IMR-90 (cell line): ENCODE measurements around the gene USP24. TPM values are rescaled to one million over a fixed set of nuclear protein-coding genes. Genes with fewer than 3 reads are reported as not detected.

ENCODE experiments used
- ATAC-seq: fragments of 200-7000 bp; cut with Tn5 transposase; 2 replicates; pipeline ENCODE4 v1.9.1; 2020; ENCODE audit warnings: low read depth, mild to moderate bottlenecking, moderate library complexity
- BruUV-seq: library from RNA; stranded (reverse); fragments of 400-500 nt; replicated peaks from 2 replicates; lab custom pipeline; 2021; lab: Mats Ljungman, UMichigan
- CTCF ChIA-PET: fragments of 300-600 bp; formaldehyde crosslinking; extraction: SDS; loops from one replicate; lab custom pipeline; 2021; ENCODE audit warnings: antibody characterized with exemption; lab: Yijun Ruan, JAX
- POLR2A ChIA-PET: fragments of 300-600 bp; sonication (Branson Sonifier 250); formaldehyde crosslinking; loops from one replicate; lab custom pipeline; 2022; ENCODE audit warnings: antibody characterized with exemption; ENCODE audit not compliant: unreplicated experiment; lab: Charles Lee
- DNase-seq: peaks from one replicate; pipeline ENCODE4 v3.0.0; 2013
- H2AFZ ChIP-seq: replicated peaks from 2 replicates; pipeline ENCODE3; 2013; ENCODE audit warnings: low read length, mild to moderate bottlenecking; ENCODE audit not compliant: poor library complexity
- H2AK5ac ChIP-seq: 2 replicates; pipeline ENCODE4 v1.6.1; 2013; ENCODE audit warnings: low read depth, low read length, inconsistent platforms
- H2AK9ac ChIP-seq: replicated peaks from 2 replicates; pipeline ENCODE3; 2013; ENCODE audit warnings: mild to moderate bottlenecking, low read depth, low read length, moderate library complexity; ENCODE audit not compliant: poor library complexity
- H2BK120ac ChIP-seq: 2 replicates; pipeline ENCODE4 v1.6.1; 2013; ENCODE audit warnings: low read depth, low read length, inconsistent platforms
- H2BK15ac ChIP-seq: 3 replicates; pipeline ENCODE4 v1.6.1; 2013; ENCODE audit warnings: low read depth, low read length, inconsistent platforms
- H2BK20ac ChIP-seq: 2 replicates; pipeline ENCODE4 v1.6.1; 2013; ENCODE audit warnings: low read depth, mild to moderate bottlenecking, inconsistent platforms, low read length, moderate library complexity
- H2BK5ac ChIP-seq: 2 replicates; pipeline ENCODE4 v1.6.1; 2013; ENCODE audit warnings: mild to moderate bottlenecking, low read depth, low read length, inconsistent platforms; ENCODE audit not compliant: poor library complexity, severe bottlenecking
- H3K14ac ChIP-seq: replicated peaks from 2 replicates; pipeline ENCODE4 v1.6.1; 2013; ENCODE audit warnings: low read depth, low read length, inconsistent platforms
- H3K18ac ChIP-seq: 2 replicates; pipeline ENCODE4 v1.6.1; 2013; ENCODE audit warnings: low read depth, low read length, control low read depth
- H3K23ac ChIP-seq: 2 replicates; pipeline ENCODE4 v1.6.1; 2013; ENCODE audit warnings: low read depth, low read length, inconsistent platforms
- H3K27ac ChIP-seq: 2 replicates; pipeline ENCODE4 v1.5.1; 2013; ENCODE audit warnings: mild to moderate bottlenecking, control low read depth, low read length; ENCODE audit not compliant: insufficient read depth
- H3K27me3 ChIP-seq: 2 replicates; pipeline ENCODE4 v1.6.1; 2013; ENCODE audit warnings: low read length; ENCODE audit not compliant: control insufficient read depth, insufficient read depth
- H3K36me3 ChIP-seq: 2 replicates; pipeline ENCODE4 v1.6.1; 2013; ENCODE audit warnings: low read length, mixed read lengths; ENCODE audit not compliant: control insufficient read depth, insufficient read depth
- H3K4ac ChIP-seq: 2 replicates; pipeline ENCODE4 v1.6.1; 2013; ENCODE audit warnings: low read depth, low read length, inconsistent platforms
- H3K4me1 ChIP-seq: 2 replicates; pipeline ENCODE4 v1.6.1; 2013; ENCODE audit warnings: low read length, mixed read lengths; ENCODE audit not compliant: control insufficient read depth, insufficient read depth
- H3K4me2 ChIP-seq: 2 replicates; pipeline ENCODE4 v1.6.1; 2013; ENCODE audit warnings: low read depth, mild to moderate bottlenecking, control low read depth, low read length, moderate library complexity
- H3K4me3 ChIP-seq: 2 replicates; pipeline ENCODE4 v1.5.1; 2013; ENCODE audit warnings: low read depth, mild to moderate bottlenecking, control low read depth, low read length, moderate library complexity; ENCODE audit not compliant: insufficient read depth
- H3K56ac ChIP-seq: 2 replicates; pipeline ENCODE4 v1.6.1; 2013; ENCODE audit warnings: low read length, inconsistent platforms; ENCODE audit not compliant: insufficient read depth; ENCODE audit errors: extremely low read depth
- H3K79me1 ChIP-seq, 2 experiments: 2 replicates each; pipeline ENCODE4 v1.6.1; 2013; ENCODE audit warnings: low read length in 2 of 2, inconsistent platforms in 1 of 2, low read depth in 1 of 2
- H3K9ac ChIP-seq: 2 replicates; pipeline ENCODE4 v1.6.1; 2013; ENCODE audit warnings: low read depth, low read length, control low read depth
- H3K9me1 ChIP-seq: 2 replicates; pipeline ENCODE4 v1.6.1; 2013; ENCODE audit warnings: low read length, inconsistent platforms; ENCODE audit not compliant: insufficient read depth
- H3K9me3 ChIP-seq: 2 replicates; pipeline ENCODE4 v1.6.1; 2013; ENCODE audit warnings: low read length; ENCODE audit not compliant: control insufficient read depth, insufficient read depth
- H4K20me1 ChIP-seq: 2 replicates; pipeline ENCODE4 v1.6.1; 2013; ENCODE audit warnings: low read length, inconsistent platforms; ENCODE audit not compliant: insufficient read depth
- H4K5ac ChIP-seq: 2 replicates; pipeline ENCODE4 v1.6.1; 2013; ENCODE audit warnings: mild to moderate bottlenecking, low read depth, low read length, control low read depth
- H4K8ac ChIP-seq, 2 experiments: 2 replicates each; pipeline ENCODE4 v1.6.1; 2013; ENCODE audit warnings: low read depth in 2 of 2, low read length in 2 of 2, control low read depth in 1 of 2, inconsistent platforms in 1 of 2
- H4K91ac ChIP-seq: 2 replicates; pipeline ENCODE4 v1.6.1; 2013; ENCODE audit warnings: low read depth, low read length, inconsistent platforms; ENCODE audit not compliant: insufficient read depth
- BHLHE40 ChIP-seq: fragments of 150-350 bp; IDR thresholded peaks from 2 replicates; pipeline ENCODE4 v1.6.1; 2016; ENCODE audit warnings: mild to moderate bottlenecking, low read depth, low read length
- CEBPB ChIP-seq: IDR thresholded peaks from 2 replicates; pipeline ENCODE4 v1.6.1; 2012; ENCODE audit warnings: low read depth, low read length, improper control_type of control experiment
- CHD1 ChIP-seq: IDR thresholded peaks from 2 replicates; pipeline ENCODE4 v1.6.1; 2012; ENCODE audit warnings: low read depth, low read length, improper control_type of control experiment
- FOS ChIP-seq: fragments of 150-350 bp; IDR thresholded peaks from 2 replicates; pipeline ENCODE4 v1.6.1; 2016; ENCODE audit warnings: low read depth, low read length
- MAFK ChIP-seq: IDR thresholded peaks from 2 replicates; pipeline ENCODE4 v1.6.1; 2012; ENCODE audit warnings: low read depth, low read length, improper control_type of control experiment
- MAZ ChIP-seq: IDR thresholded peaks from 2 replicates; pipeline ENCODE4 v1.6.1; 2012; ENCODE audit warnings: low read depth, mild to moderate bottlenecking, low read length, improper control_type of control experiment, moderate library complexity, borderline replicate concordance
- MXI1 ChIP-seq: IDR thresholded peaks from 2 replicates; pipeline ENCODE4 v1.6.1; 2012; ENCODE audit warnings: low read depth, mild to moderate bottlenecking, low read length, moderate library complexity, borderline replicate concordance
- NFE2L2 ChIP-seq: fragments of 150-350 bp; IDR thresholded peaks from 2 replicates; pipeline ENCODE4 v1.6.1; 2016; ENCODE audit warnings: low read depth, mild to moderate bottlenecking, low read length
- POLR2A ChIP-seq: IDR thresholded peaks from 2 replicates; pipeline ENCODE4 v1.6.1; 2012; ENCODE audit warnings: mild to moderate bottlenecking, low read depth, low read length
- RAD21 ChIP-seq: IDR thresholded peaks from 2 replicates; pipeline ENCODE4 v1.6.1; 2012; ENCODE audit warnings: low read length, improper control_type of control experiment
- RCOR1 ChIP-seq: IDR thresholded peaks from 2 replicates; pipeline ENCODE4 v1.6.1; 2012; ENCODE audit warnings: mild to moderate bottlenecking, low read length, improper control_type of control experiment; ENCODE audit not compliant: insufficient replicate concordance
- RFX5 ChIP-seq: IDR thresholded peaks from 2 replicates; pipeline ENCODE4 v1.8.0; 2012; ENCODE audit warnings: low read depth, mild to moderate bottlenecking, low read length, moderate library complexity
- SMC3 ChIP-seq: fragments of 150-350 bp; IDR thresholded peaks from 2 replicates; pipeline ENCODE4 v1.6.1; 2016; ENCODE audit warnings: low read depth, mild to moderate bottlenecking, antibody characterized with exemption, low read length, moderate library complexity
- WGBS, 2 experiments: methylation state at CpG; one replicate each; pipeline versions ENCODE4 v1.1.5 to v1.1.7; 2013; ENCODE audit warnings: missing lambda C conversion rate in 2 of 2; ENCODE audit not compliant: insufficient read length in 1 of 2; ENCODE audit errors: extremely low coverage in 2 of 2; 5-methylcytosine and 5-hydroxymethylcytosine counted together
- dilution Hi-C: fragments of 300-500 bp; cut with HindIII; formaldehyde crosslinking; loops from one replicate; pipeline ENCODE4 v1.14.3; 2018; ENCODE audit warnings: low sequenced_read_pairs; ENCODE audit not compliant: unreplicated experiment
- in situ Hi-C: fragments of 300-500 bp; cut with MboI; formaldehyde crosslinking; loops from 3 replicates; pipeline ENCODE4 v1.14.3; 2019; ENCODE audit warnings: low sequenced_read_pairs, inconsistent platforms, mixed read lengths
- intact Hi-C: fragments of 100-400 bp; cut with micrococcal nuclease; formaldehyde crosslinking; loops from 2 replicates; pipeline ENCODE4 v1.10.0; 2022
- polyA plus RNA-seq, 3 experiments: library from polyadenylated mRNA; depleted of rRNA; stranded (reverse); fragments of >200 nt; gene quantifications; 2 replicates each; pipeline ENCODE4 v1.2.3, GENCODE V29; 2012; ENCODE audit warnings: low replicate concordance in 1 of 3
- total RNA-seq: library from RNA; depleted of rRNA; stranded (reverse); fragments of >200 nt; gene quantifications from 2 replicates; pipeline ENCODE4 v1.2.3, GENCODE V29; 2012
- TF ChIP-seq, protein P1 (sequence below): conservative IDR thresholded peaks from 2 replicates; pipeline ENCODE4 v1.5.1; 2012; ENCODE audit warnings: mild to moderate bottlenecking, low read depth, low read length, improper control_type of control experiment
- TF ChIP-seq, protein P2 (sequence below): fragments of 150-350 bp; IDR thresholded peaks from 2 replicates; pipeline ENCODE4 v1.6.1; 2016; ENCODE audit warnings: low read depth, mild to moderate bottlenecking, low read length, moderate library complexity, borderline replicate concordance
- TF ChIP-seq, protein P3 (sequence below): fragments of 150-350 bp; IDR thresholded peaks from 2 replicates; pipeline ENCODE4 v1.6.1; 2017; ENCODE audit warnings: mild to moderate bottlenecking, antibody characterized with exemption, low read length, low read depth

USP24 gene
- total and polyA plus RNA-seq, 2 of the 4 experiments (the other 2 are of a cell fraction) = 8.4 to 36.7 TPM

DNA sequence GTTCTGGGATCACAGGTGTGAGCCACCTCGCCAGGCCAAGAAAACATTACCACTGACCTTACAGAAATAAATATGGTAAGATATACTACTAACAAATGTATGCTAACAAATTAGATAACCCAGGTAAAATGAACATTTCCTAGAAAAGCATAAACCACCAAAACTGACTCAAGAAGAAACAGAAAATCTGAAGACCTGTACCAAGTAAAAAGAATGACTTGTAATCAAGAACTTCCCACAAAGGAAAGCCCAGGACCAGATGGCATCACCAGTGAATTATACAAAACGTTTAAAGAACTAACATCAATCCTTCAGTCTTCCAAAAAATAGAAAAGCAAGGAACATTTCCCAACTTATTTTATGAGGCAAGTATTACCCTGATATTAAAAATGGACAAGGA is 29.3 kb downstream of the USP24 start:
- no peak for TF ChIP-seq CEBPB
- no peak for TF ChIP-seq MAFK
- TF ChIP-seq MXI1 = no peak
- TF ChIP-seq RCOR1 = no peak
- TF ChIP-seq FOS = no peak
- no peak for TF ChIP-seq MAZ
- TF ChIP-seq, protein P1, sequence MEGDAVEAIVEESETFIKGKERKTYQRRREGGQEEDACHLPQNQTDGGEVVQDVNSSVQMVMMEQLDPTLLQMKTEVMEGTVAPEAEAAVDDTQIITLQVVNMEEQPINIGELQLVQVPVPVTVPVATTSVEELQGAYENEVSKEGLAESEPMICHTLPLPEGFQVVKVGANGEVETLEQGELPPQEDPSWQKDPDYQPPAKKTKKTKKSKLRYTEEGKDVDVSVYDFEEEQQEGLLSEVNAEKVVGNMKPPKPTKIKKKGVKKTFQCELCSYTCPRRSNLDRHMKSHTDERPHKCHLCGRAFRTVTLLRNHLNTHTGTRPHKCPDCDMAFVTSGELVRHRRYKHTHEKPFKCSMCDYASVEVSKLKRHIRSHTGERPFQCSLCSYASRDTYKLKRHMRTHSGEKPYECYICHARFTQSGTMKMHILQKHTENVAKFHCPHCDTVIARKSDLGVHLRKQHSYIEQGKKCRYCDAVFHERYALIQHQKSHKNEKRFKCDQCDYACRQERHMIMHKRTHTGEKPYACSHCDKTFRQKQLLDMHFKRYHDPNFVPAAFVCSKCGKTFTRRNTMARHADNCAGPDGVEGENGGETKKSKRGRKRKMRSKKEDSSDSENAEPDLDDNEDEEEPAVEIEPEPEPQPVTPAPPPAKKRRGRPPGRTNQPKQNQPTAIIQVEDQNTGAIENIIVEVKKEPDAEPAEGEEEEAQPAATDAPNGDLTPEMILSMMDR = no peak
- TF ChIP-seq RAD21 = no peak
- TF ChIP-seq, protein P2, sequence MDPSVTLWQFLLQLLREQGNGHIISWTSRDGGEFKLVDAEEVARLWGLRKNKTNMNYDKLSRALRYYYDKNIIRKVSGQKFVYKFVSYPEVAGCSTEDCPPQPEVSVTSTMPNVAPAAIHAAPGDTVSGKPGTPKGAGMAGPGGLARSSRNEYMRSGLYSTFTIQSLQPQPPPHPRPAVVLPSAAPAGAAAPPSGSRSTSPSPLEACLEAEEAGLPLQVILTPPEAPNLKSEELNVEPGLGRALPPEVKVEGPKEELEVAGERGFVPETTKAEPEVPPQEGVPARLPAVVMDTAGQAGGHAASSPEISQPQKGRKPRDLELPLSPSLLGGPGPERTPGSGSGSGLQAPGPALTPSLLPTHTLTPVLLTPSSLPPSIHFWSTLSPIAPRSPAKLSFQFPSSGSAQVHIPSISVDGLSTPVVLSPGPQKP = no peak
- TF ChIP-seq SMC3 = no peak
- no peak for TF ChIP-seq CHD1
- TF ChIP-seq BHLHE40 = no peak
- TF ChIP-seq RFX5 = no peak
- no peak for TF ChIP-seq NFE2L2
- TF ChIP-seq, protein P3, sequence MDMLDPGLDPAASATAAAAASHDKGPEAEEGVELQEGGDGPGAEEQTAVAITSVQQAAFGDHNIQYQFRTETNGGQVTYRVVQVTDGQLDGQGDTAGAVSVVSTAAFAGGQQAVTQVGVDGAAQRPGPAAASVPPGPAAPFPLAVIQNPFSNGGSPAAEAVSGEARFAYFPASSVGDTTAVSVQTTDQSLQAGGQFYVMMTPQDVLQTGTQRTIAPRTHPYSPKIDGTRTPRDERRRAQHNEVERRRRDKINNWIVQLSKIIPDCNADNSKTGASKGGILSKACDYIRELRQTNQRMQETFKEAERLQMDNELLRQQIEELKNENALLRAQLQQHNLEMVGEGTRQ = no peak
- TF ChIP-seq POLR2A = no peak
- no peak overlapping the region for H3K4me2 ChIP-seq
- no peaks in the 10 kb centered on the region for H3K4me1 ChIP-seq
- H2BK5ac ChIP-seq = no peak overlapping the region
- H4K5ac ChIP-seq = no peak overlapping the region
- H3K79me1 ChIP-seq = peaks cover 26 to 53% of the 10 kb centered on the region in 2 experiments
- H2AK9ac ChIP-seq = no peak overlapping the region
- H2BK15ac ChIP-seq = no peak overlapping the region
- ChIA-PET POLR2A (no interaction called here), CTCF (no interaction called here)
- H3K9me1 ChIP-seq = no peaks in the 10 kb centered on the region
- H3K56ac ChIP-seq = no peak overlapping the region
- H3K23ac ChIP-seq = no peak overlapping the region
- ATAC-seq (no peak), DNase-seq (no peak)
- no peak overlapping the region for H3K9ac ChIP-seq
- no peak overlapping the region for H3K14ac ChIP-seq
- H4K20me1 ChIP-seq = peaks cover 41% of the 10 kb centered on the region
- WGBS, 2 experiments = no CpG with 5 or more reads among the region's 2 CpGs
- H4K91ac ChIP-seq = no peak overlapping the region
- intact Hi-C loops = no loop called here
- H3K27ac ChIP-seq = no peak overlapping the region
- H2AK5ac ChIP-seq = no peak overlapping the region
- no peak overlapping the region for H2BK120ac ChIP-seq
- dilution Hi-C loops = no loop called here
- no peak overlapping the region for H3K4me3 ChIP-seq
- no peak overlapping the region for H3K18ac ChIP-seq
- in situ Hi-C loops = no loop called here
- no TSS peak for BruUV-seq
- no peak overlapping the region for H2BK20ac ChIP-seq
- no peaks in the 10 kb centered on the region for H3K27me3 ChIP-seq
- no peak overlapping the region for H4K8ac ChIP-seq
- H2AFZ ChIP-seq = no peak overlapping the region
- no peak overlapping the region for H3K4ac ChIP-seq
- H3K36me3 ChIP-seq = no peaks in the 10 kb centered on the region
- H3K9me3 ChIP-seq = peaks cover 3% of the 10 kb centered on the region; the same call in 1 of the 2 replicates
